CD14-positive monocyte (primary cell): ENCODE measurements around the gene MUSK. TPM values are rescaled to one million over a fixed set of nuclear protein-coding genes. Genes with fewer than 3 reads are reported as not detected.

Experiments
- DNase-seq, 3 donors: peaks; one replicate each; pipeline ENCODE4 v3.0.0-alpha.2; 2011 to 2022
- H2AFZ ChIP-seq: 2 replicates; pipeline ENCODE4 v1.6.0; 2012; ENCODE audit warnings: mild to moderate bottlenecking, low read depth, low read length, inconsistent platforms; ENCODE audit not compliant: insufficient read depth, poor library complexity, severe bottlenecking
- H3K27ac ChIP-seq, 2 donors: 1 replicate in 1 of 2; 2 replicates in 1 of 2; pipeline ENCODE4 v1.5.1; 2012 to 2013; ENCODE audit warnings: low read length in 2 of 2, control low read depth in 1 of 2, inconsistent platforms in 1 of 2, low read depth in 1 of 2, mild to moderate bottlenecking in 1 of 2
- H3K27me3 ChIP-seq, 2 donors: one replicate each; pipeline versions ENCODE4 v1.6.0 to v1.6.1; 2011 to 2013; ENCODE audit warnings: low read length in 2 of 2; ENCODE audit not compliant: control insufficient read depth in 2 of 2, insufficient read depth in 2 of 2
- H3K36me3 ChIP-seq, 2 donors: replicated peaks in 1 of 2; 1 replicate in 1 of 2; 2 replicates in 1 of 2; pipeline versions ENCODE4 v1.5.1 to v1.6.1; 2012 to 2013; ENCODE audit warnings: low read length in 2 of 2, control low read depth in 1 of 2, inconsistent platforms in 1 of 2, mild to moderate bottlenecking in 1 of 2; ENCODE audit not compliant: insufficient read depth in 2 of 2, control insufficient read depth in 1 of 2
- H3K4me1 ChIP-seq, 2 donors: 1 replicate in 1 of 2; 2 replicates in 1 of 2; pipeline versions ENCODE4 v1.5.1 to v1.6.1; 2012 to 2013; ENCODE audit warnings: low read length in 2 of 2, control low read depth in 1 of 2, inconsistent platforms in 1 of 2, mild to moderate bottlenecking in 1 of 2, moderate library complexity in 1 of 2; ENCODE audit not compliant: insufficient read depth in 2 of 2, control insufficient read depth in 1 of 2
- H3K4me2 ChIP-seq: replicated peaks from 2 replicates; pipeline ENCODE3; 2012; ENCODE audit warnings: low read length, moderate library complexity, mild to moderate bottlenecking; ENCODE audit not compliant: poor library complexity, severe bottlenecking; ENCODE audit errors: extremely low read depth
- H3K4me3 ChIP-seq, 3 experiments: fragments of 200-600 bp in 1 of 3; sonication (generic) in 1 of 3; replicated peaks in 1 of 3; 1 replicate in 2 of 3; 2 replicates in 1 of 3; pipeline ENCODE4 v1.5.1; 2011 to 2013; ENCODE audit warnings: low read length in 3 of 3, mild to moderate bottlenecking in 3 of 3, control low read depth in 2 of 3, low read depth in 2 of 3, inconsistent platforms in 1 of 3, moderate library complexity in 1 of 3
- H3K79me2 ChIP-seq: 2 replicates; pipeline ENCODE4 v1.6.0; 2012; ENCODE audit warnings: mild to moderate bottlenecking, control low read depth, inconsistent platforms, low read length, moderate library complexity; ENCODE audit not compliant: insufficient read depth
- H3K9ac ChIP-seq: 2 replicates; pipeline ENCODE4 v1.6.0; 2017; ENCODE audit warnings: low read length, mild to moderate bottlenecking; ENCODE audit not compliant: insufficient read depth, poor library complexity, severe bottlenecking
- H3K9me3 ChIP-seq, 2 donors: replicated peaks in 1 of 2; 1 replicate in 1 of 2; 2 replicates in 1 of 2; pipeline versions ENCODE4 v1.5.1 to v1.6.1; 2012 to 2013; ENCODE audit warnings: low read length in 2 of 2, control low read depth in 1 of 2; ENCODE audit not compliant: control insufficient read depth in 1 of 2, insufficient read depth in 1 of 2
- H4K20me1 ChIP-seq: 2 replicates; pipeline ENCODE4 v1.6.0; 2012; ENCODE audit warnings: mild to moderate bottlenecking, low read length, control low read depth, moderate library complexity; ENCODE audit not compliant: insufficient read depth
- H3K27ac Mint-ChIP-seq, 7 donors: one replicate each; pipeline ENCODE4 v1.8.0; 2020; ENCODE audit warnings: mild to moderate bottlenecking in 7 of 7, mixed read lengths in 7 of 7, moderate library complexity in 6 of 7, inconsistent platforms in 2 of 7
- H3K27me3 Mint-ChIP-seq, 3 donors: one replicate each; pipeline ENCODE4 v1.8.0; 2021 to 2022; ENCODE audit warnings: low read depth in 3 of 3, mild to moderate bottlenecking in 3 of 3, mixed read lengths in 3 of 3, moderate library complexity in 3 of 3, inconsistent platforms in 1 of 3
- H3K36me3 Mint-ChIP-seq, 2 donors: one replicate each; pipeline ENCODE4 v1.8.0; 2020; ENCODE audit warnings: mixed read lengths in 2 of 2, inconsistent platforms in 1 of 2, mild to moderate bottlenecking in 1 of 2
- H3K4me1 Mint-ChIP-seq: one replicate; pipeline ENCODE4 v1.8.0; 2020; ENCODE audit warnings: mild to moderate bottlenecking, mixed read lengths
- H3K4me3 Mint-ChIP-seq, 2 donors: one replicate each; pipeline ENCODE4 v1.8.0; 2020; ENCODE audit warnings: mild to moderate bottlenecking in 2 of 2, mixed read lengths in 2 of 2, moderate library complexity in 1 of 2
- H3K9me3 Mint-ChIP-seq, 7 donors: one replicate each; pipeline ENCODE4 v1.8.0; 2020 to 2022; ENCODE audit warnings: mixed read lengths in 7 of 7, mild to moderate bottlenecking in 6 of 7, moderate library complexity in 6 of 7, inconsistent platforms in 2 of 7
- CTCF ChIP-seq: fragments of 200-600 bp; IDR thresholded peaks from one replicate; pipeline ENCODE4 v1.8.0; 2022; ENCODE audit warnings: antibody characterized with exemption, mild to moderate bottlenecking
- WGBS: methylation state at CpG from one replicate; pipeline ENCODE4 v1.1.5; 2013; ENCODE audit warnings: missing lambda C conversion rate; ENCODE audit not compliant: insufficient coverage; 5-methylcytosine and 5-hydroxymethylcytosine counted together
- intact Hi-C, 2 donors: fragments of 100-400 bp; cut with micrococcal nuclease; formaldehyde crosslinking; loops; one replicate each; pipeline versions ENCODE4 v1.15.0 to v1.15.1; 2023
- polyA plus RNA-seq, 3 donors: library from polyadenylated mRNA; depleted of rRNA in 1 of 3; unstranded in 2 of 3; stranded (reverse) in 1 of 3; fragments of 300-500 nt in 2 of 3; fragments of >200 nt in 1 of 3; fragmentation: Illumina TruSeq in 2 of 3; gene quantifications; 1 replicate in 2 of 3; 2 replicates in 1 of 3; pipeline ENCODE4 v1.2.3, GENCODE V29; 2012 to 2021

MUSK gene
- polyA plus RNA-seq, 3 donors, result not detected

DNA sequence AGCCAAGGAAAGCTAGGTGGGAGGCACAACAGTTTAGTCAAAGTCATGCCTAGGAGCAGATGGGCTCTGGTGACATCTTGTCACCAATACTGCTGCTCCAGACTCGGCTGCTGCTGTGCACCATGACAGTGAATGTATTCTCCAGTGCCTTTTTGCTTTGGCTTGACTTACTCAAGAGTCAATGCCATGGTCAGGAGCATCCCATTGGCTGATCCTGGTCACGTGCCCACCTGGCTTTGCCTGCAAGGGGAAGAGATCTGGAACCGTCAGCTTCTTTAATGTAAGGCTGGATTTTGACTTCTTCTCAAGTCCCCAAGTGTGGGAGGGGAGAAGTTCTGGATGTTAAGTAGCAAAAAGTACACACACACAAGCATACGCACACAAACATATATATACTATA lies 19.9 kb upstream of the MUSK start:
- Histone ChIP-seq H3K4me2 (no peak overlapping the region), H3K27me3 (no peaks in the 10 kb centered on the region), H3K79me2 (no peaks in the 10 kb centered on the region), H3K4me1 (no peaks in the 10 kb centered on the region), H4K20me1 (no peaks in the 10 kb centered on the region), H3K4me3 (no peak overlapping the region), H3K9ac (no peak overlapping the region), H3K36me3 (no peaks in the 10 kb centered on the region), H2AFZ (no peak overlapping the region), H3K27ac (no peak overlapping the region), H3K9me3 (no peaks in the 10 kb centered on the region)
- no peaks in the 10 kb centered on the region for H3K4me1 Mint-ChIP-seq
- H3K27me3 Mint-ChIP-seq, result peaks cover 0 to 2% (median 0%) of the 10 kb centered on the region in 3 donors
- H3K9me3 Mint-ChIP-seq, result peaks cover 0 to 5% (median 2%) of the 10 kb centered on the region in 7 donors
- intact Hi-C loops, result no loop called here
- WGBS, result 86% methylated on average over 1 of the region's 4 CpGs
- no peaks in the 10 kb centered on the region for H3K36me3 Mint-ChIP-seq
- no peak overlapping the region for H3K27ac Mint-ChIP-seq
- TF ChIP-seq CTCF, result no peak
- no peak for DNase-seq
- no peak overlapping the region for H3K4me3 Mint-ChIP-seq

DNA sequence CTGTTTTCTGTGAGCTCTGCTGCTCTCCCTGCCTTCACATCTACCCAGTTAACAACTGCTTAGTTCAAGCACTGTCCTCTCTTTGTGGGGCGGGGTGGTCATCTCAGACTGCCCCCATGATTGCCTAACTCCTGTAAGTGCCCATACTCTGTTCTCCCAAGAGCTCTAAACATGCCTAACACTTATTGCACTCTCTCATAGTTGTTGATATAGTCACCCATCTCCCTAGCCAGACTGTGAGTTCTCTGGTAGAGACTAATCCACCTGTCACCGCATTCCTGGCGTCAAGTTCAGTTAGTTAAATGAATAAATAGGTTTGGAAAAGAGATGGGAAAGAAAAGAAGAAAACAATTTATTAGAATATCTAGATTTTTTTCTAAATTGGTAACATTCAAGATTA lies 18.3 kb upstream of the MUSK start:
- Histone ChIP-seq H4K20me1 (no peaks in the 10 kb centered on the region), H3K9me3 (no peaks in the 10 kb centered on the region), H3K79me2 (no peaks in the 10 kb centered on the region), H3K4me3 (no peak overlapping the region), H3K27me3 (no peaks in the 10 kb centered on the region), H3K9ac (no peak overlapping the region), H2AFZ (no peak overlapping the region), H3K4me2 (no peak overlapping the region), H3K36me3 (no peaks in the 10 kb centered on the region), H3K27ac (no peak overlapping the region), H3K4me1 (no peaks in the 10 kb centered on the region)
- Mint-ChIP-seq H3K27me3 (peaks cover 0 to 2% (median 0%) of the 10 kb centered on the region in 3 donors), H3K4me1 (no peaks in the 10 kb centered on the region), H3K9me3 (peaks cover 0 to 5% (median 2%) of the 10 kb centered on the region in 7 donors), H3K27ac (no peak overlapping the region), H3K4me3 (no peak overlapping the region), H3K36me3 (no peaks in the 10 kb centered on the region)
- no peak for DNase-seq
- no peak for TF ChIP-seq CTCF
- 63% methylated on average over 1 of the region's 3 CpGs for WGBS
- intact Hi-C loops, result no loop called here
